Measurements from ENCODE around the gene CACNA1I. TPM values are rescaled to one million over a fixed set of nuclear protein-coding genes. Genes with fewer than 3 reads are reported as not detected.

Gene CACNA1I
- total RNA-seq, 1 donor from 2014 or later = 0.32 TPM

DNA sequence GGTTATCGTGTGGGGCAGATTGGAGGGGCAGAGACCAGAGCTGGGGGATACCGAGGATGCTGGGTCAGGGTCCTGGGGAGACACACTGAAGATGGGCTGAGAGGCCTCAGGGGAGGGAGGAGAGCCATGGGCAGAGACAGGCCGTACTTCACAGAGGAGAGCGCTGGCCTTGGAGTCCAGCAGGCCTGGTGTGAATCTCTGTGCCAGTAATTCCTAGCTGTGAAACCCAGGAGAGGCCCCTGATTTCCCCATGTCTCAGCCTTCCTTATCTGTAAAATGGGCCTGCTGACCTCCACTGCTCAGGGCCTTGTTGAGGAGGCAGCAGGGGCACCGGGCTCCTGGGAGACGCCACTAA is 23.4 kb downstream of the CACNA1I start:
- DNase-seq = no peak
- H3K27ac ChIP-seq = no peak overlapping the region
- intact Hi-C loops (cut with DNase I) = no loop called here
- H3K36me3 ChIP-seq = no peaks in the 10 kb centered on the region
- H3K4me3 ChIP-seq = no peak overlapping the region
- H3K9me3 ChIP-seq = no peaks in the 10 kb centered on the region
- no peak for ATAC-seq
- H3K4me1 ChIP-seq = no peaks in the 10 kb centered on the region
- TF ChIP-seq, protein P1, sequence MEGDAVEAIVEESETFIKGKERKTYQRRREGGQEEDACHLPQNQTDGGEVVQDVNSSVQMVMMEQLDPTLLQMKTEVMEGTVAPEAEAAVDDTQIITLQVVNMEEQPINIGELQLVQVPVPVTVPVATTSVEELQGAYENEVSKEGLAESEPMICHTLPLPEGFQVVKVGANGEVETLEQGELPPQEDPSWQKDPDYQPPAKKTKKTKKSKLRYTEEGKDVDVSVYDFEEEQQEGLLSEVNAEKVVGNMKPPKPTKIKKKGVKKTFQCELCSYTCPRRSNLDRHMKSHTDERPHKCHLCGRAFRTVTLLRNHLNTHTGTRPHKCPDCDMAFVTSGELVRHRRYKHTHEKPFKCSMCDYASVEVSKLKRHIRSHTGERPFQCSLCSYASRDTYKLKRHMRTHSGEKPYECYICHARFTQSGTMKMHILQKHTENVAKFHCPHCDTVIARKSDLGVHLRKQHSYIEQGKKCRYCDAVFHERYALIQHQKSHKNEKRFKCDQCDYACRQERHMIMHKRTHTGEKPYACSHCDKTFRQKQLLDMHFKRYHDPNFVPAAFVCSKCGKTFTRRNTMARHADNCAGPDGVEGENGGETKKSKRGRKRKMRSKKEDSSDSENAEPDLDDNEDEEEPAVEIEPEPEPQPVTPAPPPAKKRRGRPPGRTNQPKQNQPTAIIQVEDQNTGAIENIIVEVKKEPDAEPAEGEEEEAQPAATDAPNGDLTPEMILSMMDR (IDR thresholded peaks at IDR 0.05) = no peak
- peaks cover 53% of the 10 kb centered on the region for H3K27me3 ChIP-seq

DNA sequence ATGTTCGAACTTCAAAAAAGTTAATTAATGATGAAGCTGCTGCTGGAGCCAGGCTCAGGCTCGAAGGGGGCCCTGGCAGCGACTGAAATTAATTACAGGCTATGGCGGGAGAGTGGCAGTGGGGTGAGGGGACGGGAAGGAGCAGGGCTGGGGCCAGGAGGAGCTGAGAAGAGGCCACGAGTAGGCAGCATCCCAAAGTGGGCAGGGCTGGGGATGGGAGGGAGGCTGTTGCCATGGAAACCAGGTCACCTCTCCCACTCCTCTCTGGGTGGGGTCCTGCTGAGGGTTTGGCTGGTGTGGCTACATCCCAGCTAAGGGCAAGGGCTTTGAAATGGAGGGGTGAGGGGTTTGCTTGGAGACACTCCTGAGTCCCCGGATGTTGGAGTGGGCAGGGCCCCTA is 23.9 kb downstream of the CACNA1I start:
- Histone ChIP-seq H3K4me3 (no peak overlapping the region), H3K27ac (no peak overlapping the region), H3K9me3 (no peaks in the 10 kb centered on the region), H3K36me3 (no peaks in the 10 kb centered on the region), H3K27me3 (peaks cover 48% of the 10 kb centered on the region), H3K4me1 (no peaks in the 10 kb centered on the region)
- TF ChIP-seq, protein P1 (IDR thresholded peaks at IDR 0.05) = no peak
- no peak for DNase-seq
- ATAC-seq = no peak
- intact Hi-C loops (cut with DNase I) = no loop called here

DNA sequence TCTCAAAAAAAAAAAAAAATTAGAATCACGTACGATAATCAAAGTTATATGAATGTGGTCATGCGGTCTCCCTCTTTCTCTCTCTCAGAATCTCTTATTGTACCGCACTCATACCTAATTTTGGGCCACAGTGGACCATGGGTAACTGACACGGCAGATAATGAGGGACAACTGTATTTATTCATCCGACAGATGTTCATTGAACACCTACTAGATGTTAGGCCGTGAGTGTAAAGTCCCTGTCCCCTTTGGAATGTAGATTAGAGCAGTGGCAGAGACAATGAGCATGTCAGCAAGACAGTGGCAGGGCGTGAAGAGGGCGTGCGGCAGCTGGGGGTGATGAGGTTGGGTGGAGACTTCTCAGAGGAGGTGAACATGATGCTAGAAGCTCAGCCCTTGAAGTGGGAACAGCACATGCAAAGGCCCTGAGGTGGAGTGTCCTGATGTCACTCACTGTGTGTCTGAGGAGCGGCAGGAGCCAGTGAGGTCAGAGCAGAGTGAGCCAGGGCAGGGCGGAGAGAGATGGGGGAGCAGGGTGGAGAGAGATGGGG is 25.1 kb downstream of the CACNA1I start:
- Histone ChIP-seq H3K4me3 (no peak overlapping the region), H3K36me3 (no peaks in the 10 kb centered on the region), H3K27me3 (peaks cover 52% of the 10 kb centered on the region), H3K27ac (no peak overlapping the region), H3K4me1 (no peaks in the 10 kb centered on the region), H3K9me3 (no peaks in the 10 kb centered on the region)
- intact Hi-C loops (cut with DNase I) = no loop called here
- DNase-seq (no peak), ATAC-seq (no peak)
- TF ChIP-seq, protein P1 (IDR thresholded peaks at IDR 0.05) = no peak

DNA sequence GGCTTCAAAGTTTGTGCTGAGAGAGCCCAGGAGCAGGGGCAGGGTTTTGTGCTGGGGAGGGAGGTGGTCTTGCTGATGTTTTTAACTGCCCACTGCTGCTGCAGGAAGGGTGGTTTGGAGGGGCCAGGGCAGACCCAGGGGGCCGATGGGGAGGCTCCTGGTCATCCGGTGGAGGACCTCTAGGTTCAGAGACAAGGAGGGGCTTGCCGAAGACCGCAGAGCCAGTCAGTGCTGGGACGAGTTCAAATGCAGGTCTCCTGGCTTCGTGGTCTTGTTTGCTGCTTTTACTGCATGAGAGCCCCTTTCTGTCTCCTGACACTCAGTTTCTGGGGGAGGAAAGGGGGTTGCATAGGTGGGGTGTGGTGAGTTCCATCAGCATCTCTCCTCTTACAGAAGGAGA is 26.0 kb downstream of the CACNA1I start:
- peaks cover 54% of the 10 kb centered on the region for H3K27me3 ChIP-seq
- no peak overlapping the region for H3K4me3 ChIP-seq
- H3K4me1 ChIP-seq = no peaks in the 10 kb centered on the region
- no peak overlapping the region for H3K27ac ChIP-seq
- H3K36me3 ChIP-seq = no peaks in the 10 kb centered on the region
- no peak for DNase-seq
- H3K9me3 ChIP-seq = no peaks in the 10 kb centered on the region
- no peak for ATAC-seq
- intact Hi-C loops (cut with DNase I) = no loop called here
- TF ChIP-seq, protein P1 (IDR thresholded peaks at IDR 0.05) = no peak

DNA sequence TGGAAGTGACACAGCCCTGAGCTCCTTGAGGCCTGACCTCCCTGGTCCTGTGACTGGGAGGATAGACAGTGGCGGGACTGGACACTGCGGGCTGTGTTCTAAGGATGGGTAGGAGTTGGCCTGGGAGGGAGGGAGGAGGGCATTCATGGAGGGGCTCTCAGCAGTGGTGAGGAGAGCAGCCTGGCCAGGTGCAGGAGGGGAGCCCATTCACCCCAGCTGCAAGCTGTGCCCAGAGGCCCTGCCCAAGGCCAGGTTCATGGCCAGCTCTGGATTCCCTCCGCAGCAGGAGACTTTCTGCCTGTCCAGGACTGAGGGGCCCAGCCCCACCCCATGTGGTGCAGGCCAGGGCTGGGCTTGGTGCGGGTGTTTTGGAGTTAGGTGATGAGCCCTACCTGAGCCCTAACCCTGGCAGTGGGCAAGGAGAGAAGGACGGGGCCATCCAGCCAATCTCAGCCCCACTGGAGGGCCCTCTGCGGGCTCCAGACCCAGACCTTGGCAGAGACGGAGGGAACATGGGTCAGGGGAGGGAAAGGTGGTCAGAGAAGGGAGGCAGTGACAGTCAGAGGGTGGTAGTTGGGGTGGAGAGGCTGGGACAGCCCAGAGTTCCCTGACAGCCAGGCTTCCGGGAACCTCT is 26.8 kb downstream of the CACNA1I start:
- no peak overlapping the region for H3K4me3 ChIP-seq
- intact Hi-C loops (cut with DNase I) = no loop called here
- TF ChIP-seq, protein P1 (IDR thresholded peaks at IDR 0.05) = no peak
- DNase-seq = no peak
- H3K36me3 ChIP-seq = no peaks in the 10 kb centered on the region
- peaks cover 52% of the 10 kb centered on the region for H3K27me3 ChIP-seq
- no peaks in the 10 kb centered on the region for H3K4me1 ChIP-seq
- no peak overlapping the region for H3K27ac ChIP-seq
- peak; percentile 4 for ATAC-seq
- no peaks in the 10 kb centered on the region for H3K9me3 ChIP-seq
